RPMI7951 (cell line): Measurements from ENCODE around the gene BOC. TPM values are rescaled to one million over a fixed set of nuclear protein-coding genes. Genes with fewer than 3 reads are reported as not detected.

ENCODE experiments used
- total RNA-seq: library from RNA; depleted of rRNA; stranded (reverse); fragments of >200 nt; shearing (Covaris generic); gene quantifications from 2 replicates; pipeline ENCODE4 v1.2.3, GENCODE V29; 2014; rRNA removed

BOC gene
- total RNA-seq, 1 experiment from 2014 or later, result 9.6 TPM

Other genes starting within 250 kb of the BOC start
- 0.48 TPM in 1 of 2 replicates, not detected in the other for gene CD200R1, start 236.5 kb upstream of the BOC start, total RNA-seq
- gene GTPBP8, start 220.6 kb upstream of the BOC start, total RNA-seq, result 51.8 and 59.2 TPM in 2 replicates
- 0.59 and 1.6 TPM in 2 replicates for gene CFAP44, start 229.9 kb downstream of the BOC start, total RNA-seq